SK-N-SH treated with all-trans-retinoic acid at 6 μM for 48 hours (cell line): ENCODE data around the gene GPR171.

Experiments
- ATAC-seq: fragments of 200-7000 bp; cut with Tn5 transposase; 3 replicates; pipeline ENCODE4 v1.9.1; 2020; ENCODE audit warnings: mild to moderate bottlenecking, moderate library complexity
- ARNTL ChIP-seq: fragments of 450-650 bp; formaldehyde crosslinking; IDR thresholded peaks from 2 replicates; pipeline ENCODE4 v1.5.0; 2020; ENCODE audit warnings: low read depth, mild to moderate bottlenecking, moderate library complexity, borderline replicate concordance
- BACH2 ChIP-seq: fragments of 250-450 bp; sonication (Bioruptor Pico); IDR thresholded peaks from 2 replicates; pipeline ENCODE4 v1.9.0; 2021; ENCODE audit warnings: mild to moderate bottlenecking, borderline replicate concordance
- CSDC2 ChIP-seq: fragments of 250-450 bp; sonication (Bioruptor Pico); IDR thresholded peaks from 2 replicates; pipeline ENCODE4 v1.5.0; 2020; ENCODE audit warnings: mild to moderate bottlenecking, moderate library complexity
- CSRNP3 ChIP-seq: fragments of 250-450 bp; sonication (Bioruptor Pico); IDR thresholded peaks from 2 replicates; pipeline ENCODE4 v1.5.1; 2021; ENCODE audit warnings: mild to moderate bottlenecking, moderate library complexity
- ESRRG ChIP-seq: fragments of 250-450 bp; sonication (Bioruptor Pico); IDR thresholded peaks from 2 replicates; pipeline ENCODE4 v1.6.1; 2021; ENCODE audit warnings: mild to moderate bottlenecking
- GLIS3 ChIP-seq: fragments of 250-450 bp; sonication (Bioruptor Pico); IDR thresholded peaks from 2 replicates; pipeline ENCODE4 v1.5.0; 2020; ENCODE audit warnings: mild to moderate bottlenecking, moderate library complexity
- ISL1 ChIP-seq: fragments of 250-450 bp; sonication (Bioruptor Pico); IDR thresholded peaks from 2 replicates; pipeline ENCODE4 v2.1.2; 2022; ENCODE audit warnings: mild to moderate bottlenecking, moderate library complexity
- OSR1 ChIP-seq: fragments of 250-450 bp; sonication (Bioruptor Pico); IDR thresholded peaks from 2 replicates; pipeline ENCODE4 v1.8.0; 2022; ENCODE audit warnings: moderate library complexity, mild to moderate bottlenecking, inconsistent platforms
- POU6F1 ChIP-seq: fragments of 250-450 bp; sonication (Bioruptor Pico); IDR thresholded peaks from 2 replicates; pipeline ENCODE4 v1.8.0; 2021; ENCODE audit warnings: low read depth, mild to moderate bottlenecking, moderate library complexity, borderline replicate concordance
- PPARA ChIP-seq: fragments of 250-450 bp; sonication (Bioruptor Pico); IDR thresholded peaks from 2 replicates; pipeline ENCODE4 v1.5.0; 2020; ENCODE audit warnings: mild to moderate bottlenecking, borderline replicate concordance
- RARB ChIP-seq: fragments of 250-450 bp; sonication (Bioruptor Pico); IDR thresholded peaks from 2 replicates; pipeline ENCODE4 v1.8.0; 2021; ENCODE audit warnings: mild to moderate bottlenecking, moderate library complexity
- SNAI2 ChIP-seq: fragments of 250-450 bp; sonication (Bioruptor Pico); IDR thresholded peaks from 2 replicates; pipeline ENCODE4 v1.5.0; 2020; ENCODE audit warnings: mild to moderate bottlenecking, moderate library complexity
- TCF4 ChIP-seq: fragments of 250-450 bp; sonication (Bioruptor Pico); IDR thresholded peaks from 2 replicates; pipeline ENCODE4 v1.8.0; 2021; ENCODE audit warnings: mild to moderate bottlenecking, moderate library complexity, borderline replicate concordance
- TOX ChIP-seq: fragments of 250-450 bp; sonication (Bioruptor Pico); IDR thresholded peaks from 2 replicates; pipeline ENCODE4 v1.8.0; 2021; ENCODE audit warnings: mild to moderate bottlenecking, moderate library complexity, borderline replicate concordance
- TSHZ2 ChIP-seq: fragments of 250-450 bp; sonication (Bioruptor Pico); IDR thresholded peaks from 2 replicates; pipeline ENCODE4 v1.5.0; 2020; ENCODE audit warnings: mild to moderate bottlenecking, moderate library complexity
- ZC3H10 ChIP-seq: fragments of 250-450 bp; sonication (Bioruptor Pico); IDR thresholded peaks from 2 replicates; pipeline ENCODE4 v1.5.1; 2021; ENCODE audit warnings: mild to moderate bottlenecking, moderate library complexity
- ZFP3 ChIP-seq: fragments of 250-450 bp; sonication (Bioruptor Pico); IDR thresholded peaks from 2 replicates; pipeline ENCODE4 v1.5.0; 2020; ENCODE audit warnings: mild to moderate bottlenecking, moderate library complexity
- ZNF565 ChIP-seq: fragments of 450-650 bp; formaldehyde crosslinking; conservative IDR thresholded peaks from 2 replicates; pipeline ENCODE4 v1.5.0; 2020; ENCODE audit warnings: low read depth, mild to moderate bottlenecking, moderate library complexity
- ZNF70 ChIP-seq: fragments of 450-650 bp; formaldehyde crosslinking; IDR thresholded peaks from 2 replicates; pipeline ENCODE4 v1.5.0; 2020; ENCODE audit warnings: mild to moderate bottlenecking, moderate library complexity
- ZNF8 ChIP-seq: fragments of 450-650 bp; formaldehyde crosslinking; IDR thresholded peaks from 2 replicates; pipeline ENCODE4 v1.5.0; 2020; ENCODE audit warnings: mild to moderate bottlenecking, moderate library complexity
- TF ChIP-seq, protein P1 (sequence below): fragments of 250-450 bp; sonication (Bioruptor Pico); IDR thresholded peaks from 2 replicates; pipeline ENCODE4 v1.5.1; 2020; ENCODE audit warnings: low read depth, mild to moderate bottlenecking, moderate library complexity

Gene GPR171

DNA sequence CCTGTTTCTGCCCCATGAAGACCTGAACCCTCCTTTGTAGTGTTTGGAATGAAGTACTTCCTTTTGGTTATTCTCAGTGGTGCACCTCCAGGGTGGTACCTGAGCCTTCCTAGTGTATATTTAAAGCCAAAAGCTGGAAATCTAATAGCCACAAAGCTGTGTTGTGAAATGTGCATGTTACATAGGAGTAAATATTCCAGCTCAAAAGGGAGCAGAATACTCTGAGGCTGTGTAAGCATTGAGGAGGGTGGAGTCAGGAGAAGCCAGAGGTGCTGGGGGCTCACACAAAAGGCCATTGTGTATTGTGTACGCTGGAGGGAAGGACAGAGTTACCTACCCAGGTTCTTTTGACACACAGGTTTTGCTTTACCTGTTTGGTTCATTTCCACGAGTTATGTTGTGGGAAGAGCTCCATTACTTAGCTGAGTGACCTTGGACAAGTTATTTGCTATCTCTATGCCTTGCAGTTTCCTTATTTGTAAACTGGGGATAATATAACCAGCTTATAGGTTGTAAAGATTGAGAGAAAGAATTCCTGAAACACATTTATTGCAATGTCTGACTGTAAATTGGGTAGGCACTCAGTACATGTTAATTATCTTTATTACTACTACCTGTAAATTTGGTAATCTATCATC, 24.7 kb downstream of the GPR171 start:
- ATAC-seq, result no peak
- TF ChIP-seq ESRRG (no peak), ZNF70 (CRISPR knock-in tag) (no peak), TCF4 (CRISPR knock-in tag) (no peak), BACH2 (CRISPR knock-in tag) (no peak), CSDC2 (CRISPR knock-in tag) (no peak), POU6F1 (CRISPR knock-in tag) (no peak), SNAI2 (no peak), ZFP3 (CRISPR knock-in tag) (no peak), CSRNP3 (CRISPR knock-in tag) (no peak), OSR1 (CRISPR knock-in tag) (no peak), ZNF565 (CRISPR knock-in tag) (no peak), ARNTL (CRISPR knock-in tag) (no peak), PPARA (CRISPR knock-in tag) (no peak), TSHZ2 (no peak), ISL1 (no peak), GLIS3 (CRISPR knock-in tag) (no peak), TOX (CRISPR knock-in tag) (no peak), ZC3H10 (no peak), RARB (CRISPR knock-in tag) (no peak)
- TF ChIP-seq, protein P1, sequence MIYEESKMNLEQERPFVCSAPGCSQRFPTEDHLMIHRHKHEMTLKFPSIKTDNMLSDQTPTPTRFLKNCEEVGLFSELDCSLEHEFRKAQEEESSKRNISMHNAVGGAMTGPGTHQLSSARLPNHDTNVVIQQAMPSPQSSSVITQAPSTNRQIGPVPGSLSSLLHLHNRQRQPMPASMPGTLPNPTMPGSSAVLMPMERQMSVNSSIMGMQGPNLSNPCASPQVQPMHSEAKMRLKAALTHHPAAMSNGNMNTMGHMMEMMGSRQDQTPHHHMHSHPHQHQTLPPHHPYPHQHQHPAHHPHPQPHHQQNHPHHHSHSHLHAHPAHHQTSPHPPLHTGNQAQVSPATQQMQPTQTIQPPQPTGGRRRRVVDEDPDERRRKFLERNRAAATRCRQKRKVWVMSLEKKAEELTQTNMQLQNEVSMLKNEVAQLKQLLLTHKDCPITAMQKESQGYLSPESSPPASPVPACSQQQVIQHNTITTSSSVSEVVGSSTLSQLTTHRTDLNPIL (CRISPR knock-in tag), result no peak

GRCh38 chr3:151175952-151176351, 27.1 kb downstream of the GPR171 start:
- ATAC-seq, result no peak

More at GRCh38 chr3:151175952-151176351, 27.1 kb downstream of the GPR171 start:
- TF ChIP-seq ZNF8, result no peak
- no peak for TF ChIP-seq PPARA (CRISPR knock-in tag)
- TF ChIP-seq GLIS3 (CRISPR knock-in tag), result no peak
- TF ChIP-seq ZFP3 (CRISPR knock-in tag), result no peak
- no peak for TF ChIP-seq ZNF70 (CRISPR knock-in tag)
- TF ChIP-seq BACH2 (CRISPR knock-in tag), result no peak
- no peak for TF ChIP-seq TCF4 (CRISPR knock-in tag)
- no peak for TF ChIP-seq RARB (CRISPR knock-in tag)
- TF ChIP-seq CSRNP3 (CRISPR knock-in tag), result no peak
- TF ChIP-seq ISL1, result no peak
- no peak for TF ChIP-seq TOX (CRISPR knock-in tag)
